PC-3 (cell line): Measurements from ENCODE around the gene GET3.

Experiments
- CTCF ChIP-seq: fragments of 300-600 bp; sonication (generic); conservative IDR thresholded peaks from 2 replicates; pipeline ENCODE4 v1.5.1; 2017; ENCODE audit warnings: antibody characterized with exemption, low read depth, mild to moderate bottlenecking, low read length
- EZH2 ChIP-seq: fragments of 300-600 bp; sonication (generic); IDR thresholded peaks from one replicate; pipeline ENCODE4 v1.6.1; 2017; ENCODE audit warnings: antibody characterized with exemption, mild to moderate bottlenecking, low read length; ENCODE audit not compliant: unreplicated experiment
- EZH2phosphoT487 ChIP-seq: fragments of 300-600 bp; sonication (generic); IDR thresholded peaks from 2 replicates; pipeline ENCODE4 v1.6.1; 2018; ENCODE audit warnings: mild to moderate bottlenecking, antibody characterized with exemption, low read length, borderline replicate concordance

- TF ChIP-seq CTCF (no peak), EZH2phosphoT487 (no peak), EZH2 (no peak)
These were observed 8.0 kb downstream of the GET3 start for GRCh38 chr19:12745166-12745897.
